ENCODE data around the gene MINDY4. TPM values are rescaled to one million over a fixed set of nuclear protein-coding genes. Genes with fewer than 3 reads are reported as not detected.
A peak's percentile ranks its signal among the peaks of the same experiment; 100 is the strongest.

The MINDY4 gene
- total and polyA plus RNA-seq, 10 of the 15 experiments (the other 5 are each of a cell fraction or from before 2014, with no cell fraction given), result 0.10 to 0.90 (median 0.40) TPM

DNA sequence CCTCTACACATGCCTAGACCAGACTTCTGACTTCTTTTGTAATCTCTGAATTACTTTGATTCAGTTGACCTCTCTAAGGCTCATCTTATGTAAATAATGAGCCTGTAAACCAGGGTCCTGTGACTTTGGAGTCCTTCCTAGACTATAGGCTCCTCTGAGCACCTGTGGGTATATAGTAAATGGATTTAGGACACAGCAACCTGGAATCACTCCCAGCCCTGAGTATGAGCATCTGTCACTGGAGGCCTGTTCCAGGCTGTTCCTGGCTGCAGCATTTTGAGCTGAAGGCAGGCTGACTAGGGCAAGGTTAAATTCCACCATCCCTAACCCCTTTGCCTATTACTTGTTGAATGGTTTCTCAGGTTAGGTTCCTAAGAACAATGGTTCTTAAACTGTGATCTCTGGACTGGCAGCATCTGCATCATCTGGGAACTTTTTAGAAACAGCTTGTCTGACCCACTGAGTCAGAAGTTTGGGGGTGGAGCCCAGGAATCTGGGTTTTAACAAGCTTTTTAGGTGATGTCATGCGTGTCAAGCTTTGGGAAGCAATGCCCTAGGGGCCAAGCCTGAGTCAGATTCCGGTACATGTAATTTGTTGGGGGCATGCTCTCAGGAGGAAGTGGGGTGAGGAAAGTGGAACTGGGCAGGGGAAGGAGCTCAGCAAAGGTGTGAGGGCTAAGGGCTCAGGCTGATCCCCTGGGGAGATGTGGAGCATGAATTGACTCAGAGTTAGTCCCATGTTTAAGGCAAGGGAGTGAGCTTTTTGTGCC, 28.2 kb downstream of the MINDY4 start:
- ChIA-PET POLR2A (interaction anchor here (0.7 to 1.0 kb wide), 2 partner anchors 175 to 323 kb away, joined by 3 read pairs; no protein-coding TSS in a partner anchor), CTCF (interaction anchor here (0.6 to 2.2 kb wide), 21 partner anchors 8 to 677 kb away, joined by 3 to 23 read pairs (median 5); no protein-coding TSS in a partner anchor), SMC1A (ENCODE audit: uncharacterized antibody, unreplicated experiment) (interaction anchor here (0.8 to 2.5 kb wide), 11 partner anchors 10 to 323 kb away, joined by 3 to 10 read pairs (median 4); no protein-coding TSS in a partner anchor), RAD21 (ENCODE audit: unreplicated experiment) (interaction anchor here (0.7 to 2.2 kb wide), 16 partner anchors 12 to 637 kb away, joined by 3 to 18 read pairs (median 4); partner anchors contain the start of gene MINDY4)
- Histone ChIP-seq H3K27ac (ENCODE audit: control insufficient read depth, insufficient read depth) (peak overlapping the region; percentile 14; the same call in 1 of the 2 replicates), H3K4me1 (ENCODE audit: control insufficient read depth, insufficient read depth, low read length) (peaks cover 18% of the 10 kb centered on the region), H3K27me3 (replicated peaks in 1 of 2; ENCODE audit: control insufficient read depth in 2 of 2, insufficient read depth in 2 of 2, low read length in 1 of 2) (no peaks in the 10 kb centered on the region), H3K4me3 (no peak overlapping the region), H3K9me3 (replicated peaks; ENCODE audit: control insufficient read depth, insufficient read depth, low read length) (no peaks in the 10 kb centered on the region), H3K9ac (ENCODE audit: control insufficient read depth, insufficient read depth, low read length) (no peak overlapping the region), H3K4me2 (ENCODE audit: control insufficient read depth, insufficient read depth) (no peak overlapping the region), H3K36me3 (ENCODE audit: control insufficient read depth in 2 of 2, insufficient read depth in 2 of 2, low read length in 1 of 2) (no peaks in the 10 kb centered on the region), H2AFZ (ENCODE audit: control insufficient read depth, low read depth, low read length) (no peak overlapping the region), H3K79me2 (ENCODE audit: control insufficient read depth, insufficient read depth, low read length) (no peaks in the 10 kb centered on the region), H4K20me1 (ENCODE audit: control insufficient read depth, insufficient read depth) (no peaks in the 10 kb centered on the region)
- DNase-seq (ENCODE audit: low read depth, low spot score) (peak; percentile 84), ATAC-seq (peak; percentile 90), FAIRE-seq (peak; percentile 85)
- intact Hi-C loops (cut with micrococcal nuclease; ENCODE audit: unreplicated experiment), result no loop called here
- in situ Hi-C loops (cut with MboI), result no loop called here
- WGBS (ENCODE audit: insufficient coverage, insufficient replicate concordance, low lambda C conversion rate, missing lambda C conversion rate), result 0% methylated on average over 2 of the region's 2 CpGs
- no TSS peak for BruUV-seq (replicated peaks)
- TF ChIP-seq NFXL1 (IDR thresholded peaks at IDR 0.05; ENCODE audit: borderline replicate concordance) (no peak), HCFC1 (IDR thresholded peaks at IDR 0.05; ENCODE audit: low read length) (no peak), SREBF1 (IDR thresholded peaks at IDR 0.05; ENCODE audit: low read length) (no peak), SRF (IDR thresholded peaks at IDR 0.05; ENCODE audit: low read depth in 2 of 2, low read length in 2 of 2) (0 out of 4 replicates have a peak, but pooled peaks of 1 of the 2 experiments have one; percentile 8), SIN3A (IDR thresholded peaks at IDR 0.05; ENCODE audit: low read depth, low read length) (no peak), ESRRA (IDR thresholded peaks at IDR 0.05; ENCODE audit: low read length) (no peak), BCL3 (IDR thresholded peaks at IDR 0.05; ENCODE audit: borderline replicate concordance, insufficient read depth, low read depth, low read length, poor library complexity, severe bottlenecking) (no peak), NBN (IDR thresholded peaks at IDR 0.05) (0 out of 2 replicates have a peak, but pooled peaks have one; percentile 41), PAX5 (IDR thresholded peaks at IDR 0.05; ENCODE audit: borderline replicate concordance, low read depth, low read length) (peak; percentile 43), HSF1 (IDR thresholded peaks at IDR 0.05; ENCODE audit: low read depth, low read length) (no peak)
- TF ChIP-seq, protein P1, sequence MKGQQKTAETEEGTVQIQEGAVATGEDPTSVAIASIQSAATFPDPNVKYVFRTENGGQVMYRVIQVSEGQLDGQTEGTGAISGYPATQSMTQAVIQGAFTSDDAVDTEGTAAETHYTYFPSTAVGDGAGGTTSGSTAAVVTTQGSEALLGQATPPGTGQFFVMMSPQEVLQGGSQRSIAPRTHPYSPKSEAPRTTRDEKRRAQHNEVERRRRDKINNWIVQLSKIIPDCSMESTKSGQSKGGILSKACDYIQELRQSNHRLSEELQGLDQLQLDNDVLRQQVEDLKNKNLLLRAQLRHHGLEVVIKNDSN (IDR thresholded peaks at IDR 0.05; ENCODE audit: borderline replicate concordance, extremely low read length, insufficient read depth, low read depth, low read length), result no peak
- TF ChIP-seq, protein P2, sequence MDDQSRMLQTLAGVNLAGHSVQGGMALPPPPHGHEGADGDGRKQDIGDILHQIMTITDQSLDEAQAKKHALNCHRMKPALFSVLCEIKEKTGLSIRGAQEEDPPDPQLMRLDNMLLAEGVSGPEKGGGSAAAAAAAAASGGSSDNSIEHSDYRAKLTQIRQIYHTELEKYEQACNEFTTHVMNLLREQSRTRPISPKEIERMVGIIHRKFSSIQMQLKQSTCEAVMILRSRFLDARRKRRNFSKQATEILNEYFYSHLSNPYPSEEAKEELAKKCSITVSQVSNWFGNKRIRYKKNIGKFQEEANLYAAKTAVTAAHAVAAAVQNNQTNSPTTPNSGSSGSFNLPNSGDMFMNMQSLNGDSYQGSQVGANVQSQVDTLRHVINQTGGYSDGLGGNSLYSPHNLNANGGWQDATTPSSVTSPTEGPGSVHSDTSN (IDR thresholded peaks at IDR 0.05; ENCODE audit: insufficient replicate concordance, low read depth, low read length), result no peak
- TF ChIP-seq, protein P3, sequence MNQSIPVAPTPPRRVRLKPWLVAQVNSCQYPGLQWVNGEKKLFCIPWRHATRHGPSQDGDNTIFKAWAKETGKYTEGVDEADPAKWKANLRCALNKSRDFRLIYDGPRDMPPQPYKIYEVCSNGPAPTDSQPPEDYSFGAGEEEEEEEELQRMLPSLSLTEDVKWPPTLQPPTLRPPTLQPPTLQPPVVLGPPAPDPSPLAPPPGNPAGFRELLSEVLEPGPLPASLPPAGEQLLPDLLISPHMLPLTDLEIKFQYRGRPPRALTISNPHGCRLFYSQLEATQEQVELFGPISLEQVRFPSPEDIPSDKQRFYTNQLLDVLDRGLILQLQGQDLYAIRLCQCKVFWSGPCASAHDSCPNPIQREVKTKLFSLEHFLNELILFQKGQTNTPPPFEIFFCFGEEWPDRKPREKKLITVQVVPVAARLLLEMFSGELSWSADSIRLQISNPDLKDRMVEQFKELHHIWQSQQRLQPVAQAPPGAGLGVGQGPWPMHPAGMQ (IDR thresholded peaks at IDR 0.05; ENCODE audit: borderline replicate concordance), result no peak
